HepG2 (cell line): ENCODE results near the gene PRRC1. TPM values are rescaled to one million over a fixed set of nuclear protein-coding genes. Genes with fewer than 3 reads are reported as not detected.

Source experiments
- CBX5 ChIP-seq: sonication (generic); formaldehyde crosslinking; IDR thresholded peaks from 2 replicates; pipeline ENCODE4 v1.4.0; 2020; ENCODE audit warnings: missing genetic modification reagents, borderline replicate concordance
- FOSL2 ChIP-seq: sonication (generic); formaldehyde crosslinking; IDR thresholded peaks from 2 replicates; pipeline ENCODE4 v1.4.0; 2020; ENCODE audit warnings: missing genetic modification reagents
- GZF1 ChIP-seq: sonication (generic); formaldehyde crosslinking; IDR thresholded peaks from 2 replicates; pipeline ENCODE4 v1.5.1; 2020; ENCODE audit warnings: mild to moderate bottlenecking, missing genetic modification reagents
- HNF1A ChIP-seq, 2 experiments: sonication (generic) in 1 of 2; formaldehyde crosslinking in 1 of 2; IDR thresholded peaks; 2 replicates each; pipeline versions ENCODE4 v1.4.0 to v1.6.1; 2016 to 2020; ENCODE audit warnings: borderline replicate concordance in 1 of 2, low read depth in 1 of 2, mild to moderate bottlenecking in 1 of 2, missing genetic modification reagents in 1 of 2
- HOXA9 ChIP-seq: sonication (generic); formaldehyde crosslinking; IDR thresholded peaks from 2 replicates; pipeline ENCODE4 v1.8.1; 2022; ENCODE audit warnings: missing genetic modification reagents, mild to moderate bottlenecking, moderate library complexity, borderline replicate concordance
- NAIF1 ChIP-seq: sonication (generic); formaldehyde crosslinking; IDR thresholded peaks from 2 replicates; pipeline ENCODE4 v1.5.0; 2020; ENCODE audit warnings: mild to moderate bottlenecking, missing genetic modification reagents, borderline replicate concordance
- NFE2L2 ChIP-seq: fragments of 150-350 bp; IDR thresholded peaks from 2 replicates; pipeline ENCODE4 v1.6.1; 2014; ENCODE audit warnings: low read length
- RFXANK ChIP-seq: IDR thresholded peaks from 2 replicates; pipeline ENCODE4 v1.6.1; 2016
- RFXAP ChIP-seq: sonication (generic); formaldehyde crosslinking; IDR thresholded peaks from 2 replicates; pipeline ENCODE4 v1.4.0; 2020; ENCODE audit warnings: missing genetic modification reagents, borderline replicate concordance
- SMAD9 ChIP-seq: sonication (generic); formaldehyde crosslinking; IDR thresholded peaks from 2 replicates; pipeline ENCODE4 v1.5.1; 2020; ENCODE audit warnings: mild to moderate bottlenecking, missing genetic modification reagents
- SRY ChIP-seq: sonication (generic); formaldehyde crosslinking; IDR thresholded peaks from 2 replicates; pipeline ENCODE4 v1.8.0; 2022; ENCODE audit warnings: mild to moderate bottlenecking, missing genetic modification reagents
- YEATS4 ChIP-seq: sonication (generic); formaldehyde crosslinking; IDR thresholded peaks from 2 replicates; pipeline ENCODE4 v1.4.0; 2020; ENCODE audit warnings: missing genetic modification reagents, borderline replicate concordance
- YY1 ChIP-seq: IDR thresholded peaks from 2 replicates; pipeline ENCODE4 v1.6.1; 2011; ENCODE audit warnings: low read length, low read depth, moderate library complexity, mild to moderate bottlenecking; ENCODE audit not compliant: insufficient read depth, insufficient replicate concordance
- ZGPAT ChIP-seq: IDR thresholded peaks from 2 replicates; pipeline ENCODE4 v1.6.1; 2016; ENCODE audit warnings: mild to moderate bottlenecking
- ZNF362 ChIP-seq: sonication (generic); formaldehyde crosslinking; IDR thresholded peaks from 2 replicates; pipeline ENCODE4 v1.4.0; 2020; ENCODE audit warnings: missing genetic modification reagents, mild to moderate bottlenecking, borderline replicate concordance
- ZNF543 ChIP-seq: sonication (generic); formaldehyde crosslinking; IDR thresholded peaks from 2 replicates; pipeline ENCODE4 v1.4.0; 2020; ENCODE audit warnings: mild to moderate bottlenecking, missing genetic modification reagents
- ZNF556 ChIP-seq: sonication (generic); formaldehyde crosslinking; IDR thresholded peaks from 2 replicates; pipeline ENCODE4 v1.4.0; 2020; ENCODE audit warnings: mild to moderate bottlenecking, missing genetic modification reagents, borderline replicate concordance
- ZNF883 ChIP-seq: sonication (generic); formaldehyde crosslinking; IDR thresholded peaks from 2 replicates; pipeline ENCODE4 v1.5.1; 2020; ENCODE audit warnings: mild to moderate bottlenecking, missing genetic modification reagents; ENCODE audit errors: not compliant biosample characterization
- ZSCAN25 ChIP-seq: sonication (generic); formaldehyde crosslinking; IDR thresholded peaks from 2 replicates; pipeline ENCODE4 v1.8.0; 2022; ENCODE audit warnings: mild to moderate bottlenecking, missing genetic modification reagents
- ZSCAN31 ChIP-seq: sonication (generic); formaldehyde crosslinking; IDR thresholded peaks from 2 replicates; pipeline ENCODE4 v1.5.0; 2020; ENCODE audit warnings: low read depth, mild to moderate bottlenecking, missing genetic modification reagents
- polyA plus RNA-seq, 8 experiments: library from polyadenylated mRNA; depleted of rRNA in 3 of 8; stranded (reverse) in 7 of 8; unstranded in 1 of 8; fragments of >200 nt; fragmentation: Illumina TruSeq in 4 of 8; extraction: Trizol in 4 of 8; gene quantifications; 2 replicates each; pipeline versions ENCODE4 v1.2.1 to v1.2.3, GENCODE V29; 2011 to 2016; ENCODE audit warnings: low read depth in 4 of 8, missing spikeins in 1 of 8, mixed read lengths in 1 of 8; ENCODE audit not compliant: insufficient read depth in 1 of 8
- total RNA-seq, 5 experiments: library from RNA; depleted of rRNA; stranded (reverse); fragments of >200 nt; fragmentation: Illumina TruSeq; extraction: Trizol; gene quantifications; 2 replicates each; pipeline ENCODE4 v1.2.3, GENCODE V29; 2016; ENCODE audit warnings: low read depth in 1 of 5
- TF ChIP-seq, protein P1 (sequence below): IDR thresholded peaks from 2 replicates; pipeline ENCODE4 v1.6.1; 2012; ENCODE audit warnings: inconsistent platforms

Gene PRRC1
- total and polyA plus RNA-seq, 2 of the 13 experiments (the other 11 are each of a cell fraction or from before 2014, with no cell fraction given) = 48.5 to 51.9 TPM

DNA sequence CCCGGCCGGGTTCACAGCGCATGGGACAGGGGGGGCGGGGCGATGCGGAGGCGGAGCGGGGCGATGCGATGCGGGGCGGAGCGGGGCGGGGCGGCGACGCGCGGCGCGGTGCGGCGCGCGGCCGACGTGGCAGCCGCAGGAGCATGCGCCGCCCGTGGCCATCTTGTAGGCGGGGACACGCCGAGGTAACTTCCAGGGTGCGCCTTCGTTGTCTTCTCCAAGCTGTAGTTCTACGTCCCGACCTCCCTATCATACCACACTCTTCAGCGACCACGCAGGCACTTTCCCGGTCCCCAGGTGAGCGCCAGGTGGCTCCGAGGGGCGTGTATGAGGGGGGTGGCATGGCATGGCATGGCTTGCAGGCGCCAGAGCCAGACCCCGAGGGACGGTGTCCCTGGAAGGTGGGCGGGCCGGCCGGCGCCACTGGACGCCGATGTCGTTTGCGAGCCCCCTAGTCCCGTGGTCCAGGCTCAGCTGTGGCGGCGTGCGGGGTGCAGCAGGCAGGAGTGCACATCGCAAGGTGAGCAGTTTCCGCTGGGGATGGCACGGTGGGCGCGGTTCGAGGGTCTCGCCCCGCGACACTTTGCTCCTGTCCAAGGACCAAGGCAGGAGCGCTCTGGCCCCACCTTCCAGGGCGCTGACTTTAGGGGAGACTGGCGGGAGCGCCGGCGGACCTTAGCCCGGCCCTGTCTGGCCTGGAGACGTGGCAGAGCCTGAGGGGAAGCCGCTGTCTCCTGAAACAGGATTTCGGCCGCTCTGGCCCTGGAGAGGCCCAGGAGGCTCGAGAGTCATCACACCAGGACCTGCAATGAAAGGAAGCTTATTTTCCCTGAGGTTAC, at the start of gene PRRC1 (continued):
- TF ChIP-seq ZNF543 (CRISPR knock-in tag) (peak; percentile 67), YY1 (peak; percentile 91), ZNF883 (CRISPR knock-in tag) (peak; percentile 80), ZNF556 (CRISPR knock-in tag) (peak; percentile 85; the same call in 1 of the 2 replicates), NFE2L2 (no peak), HOXA9 (CRISPR knock-in tag) (no peak), RFXANK (CRISPR knock-in tag) (0 out of 2 replicates have a peak, but pooled peaks have one; percentile 42), NAIF1 (CRISPR knock-in tag) (no peak; the same call in 1 of the 2 replicates), ZGPAT (CRISPR knock-in tag) (peak; percentile 75; the same call in 1 of the 2 replicates), CBX5 (CRISPR knock-in tag) (0 out of 2 replicates have a peak, but pooled peaks have one; percentile 41), ZSCAN25 (0 out of 2 replicates have a peak, but pooled peaks have one; percentile 10), RFXAP (CRISPR knock-in tag) (peak; percentile 67; the same call in 1 of the 2 replicates), ZNF362 (CRISPR knock-in tag) (peak; percentile 30; the same call in 1 of the 2 replicates), YEATS4 (CRISPR knock-in tag) (peak; percentile 97), HNF1A (IDR thresholded peaks at IDR 0.05; ENCODE audit: low read depth) (no peak), HNF1A (CRISPR knock-in tag; IDR thresholded peaks at IDR 0.05; ENCODE audit: borderline replicate concordance) (no peak; the same call in 1 of the 2 replicates), SMAD9 (CRISPR knock-in tag) (0 out of 2 replicates have a peak, but pooled peaks have one; percentile 41), GZF1 (CRISPR knock-in tag) (0 out of 2 replicates have a peak, but pooled peaks have one; percentile 67), ZSCAN31 (CRISPR knock-in tag) (peak; percentile 82), FOSL2 (peak; percentile 25; the same call in 1 of the 2 replicates), SRY (CRISPR knock-in tag) (peak; percentile 61; the same call in 1 of the 2 replicates)
- TF ChIP-seq, protein P1, sequence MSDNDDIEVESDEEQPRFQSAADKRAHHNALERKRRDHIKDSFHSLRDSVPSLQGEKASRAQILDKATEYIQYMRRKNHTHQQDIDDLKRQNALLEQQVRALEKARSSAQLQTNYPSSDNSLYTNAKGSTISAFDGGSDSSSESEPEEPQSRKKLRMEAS = peak; percentile 81
